K562 (cell line): ENCODE measurements around the gene MYL5. TPM values are rescaled to one million over a fixed set of nuclear protein-coding genes. Genes with fewer than 3 reads are reported as not detected.

Source experiments
- ATAC-seq: fragments of 200-7000 bp; cut with Tn5 transposase; 3 replicates; pipeline ENCODE4 v1.9.1; 2020; ENCODE audit warnings: moderate library complexity
- BruUV-seq: library from RNA; stranded (reverse); fragments of 400-500 nt; replicated peaks from 2 replicates; lab custom pipeline; 2021; lab: Mats Ljungman, UMichigan
- CTCF ChIA-PET: fragments of 300-600 bp; formaldehyde crosslinking; extraction: SDS; loops from one replicate; lab custom pipeline; 2021; ENCODE audit warnings: low intra/inter-chr PET ratio; lab: Yijun Ruan, JAX
- POLR2A ChIA-PET: fragments of 300-600, 350-650 bp; sonication (Branson Sonifier 250); formaldehyde crosslinking; extraction: SDS; loops from one replicate; lab custom pipeline; 2021; ENCODE audit warnings: antibody characterized with exemption, inconsistent platforms; lab: Yijun Ruan, JAX
- DNase-seq, 4 experiments: peaks; one replicate each; pipeline versions ENCODE4 v3.0.0 to v3.0.0-alpha.2; 2011 to 2018; ENCODE audit warnings: low spot score in 3 of 4, mixed read lengths in 3 of 4; ENCODE audit errors: extremely low read depth in 1 of 4
- FAIRE-seq: peaks from 2 replicates; lab custom pipeline; 2011; peaks lifted over from hg19 to GRCh38; lab: Jason Lieb, UNC
- H2AFZ ChIP-seq: 2 replicates; pipeline ENCODE4 v1.6.0; 2011; ENCODE audit warnings: low read depth, low read length, control low read depth, inconsistent platforms
- H3K27ac ChIP-seq: fragments of 200-600 bp; 3 replicates; pipeline ENCODE4 v1.8.0; 2011; ENCODE audit warnings: low read depth, mild to moderate bottlenecking, control low read depth, inconsistent platforms, low read length, moderate library complexity, mixed read lengths; ENCODE audit errors: extremely low read depth
- H3K27me3 ChIP-seq, 2 experiments: fragments of 300-600 bp in 1 of 2; 2 replicates in 1 of 2; 3 replicates in 1 of 2; pipeline versions ENCODE4 v1.6.0 to v1.8.0; 2011; ENCODE audit warnings: inconsistent platforms in 2 of 2, low read length in 2 of 2, mild to moderate bottlenecking in 1 of 2, mixed read lengths in 1 of 2, moderate library complexity in 1 of 2; ENCODE audit not compliant: control insufficient read depth in 2 of 2, insufficient read depth in 2 of 2
- H3K36me3 ChIP-seq: fragments of 300-600 bp; 3 replicates; pipeline ENCODE4 v1.8.0; 2011; ENCODE audit warnings: mild to moderate bottlenecking, low read length, inconsistent platforms; ENCODE audit not compliant: control insufficient read depth, insufficient read depth
- H3K4me1 ChIP-seq, 2 experiments: fragments of 200-600 bp in 1 of 2; replicated peaks in 1 of 2; 2 replicates in 1 of 2; 3 replicates in 1 of 2; pipeline versions ENCODE4 v1.5.1 to v1.8.0; 2011; ENCODE audit warnings: inconsistent platforms in 2 of 2, low read length in 2 of 2, mild to moderate bottlenecking in 1 of 2, mixed read lengths in 1 of 2, moderate library complexity in 1 of 2; ENCODE audit not compliant: control insufficient read depth in 2 of 2, insufficient read depth in 2 of 2
- H3K4me2 ChIP-seq: 2 replicates; pipeline ENCODE4 v1.6.1; 2011; ENCODE audit warnings: low read length, control low read depth, inconsistent platforms, mixed read lengths; ENCODE audit not compliant: insufficient read depth
- H3K4me3 ChIP-seq: fragments of 200-600 bp; sonication (generic), shearing (Covaris generic); 2 replicates; pipeline ENCODE4 v1.5.1; 2016; ENCODE audit warnings: control low read depth, inconsistent platforms
- H3K79me2 ChIP-seq: fragments of 200-600 bp; 3 replicates; pipeline ENCODE4 v1.8.0; 2011; ENCODE audit warnings: low read length, inconsistent platforms; ENCODE audit not compliant: control insufficient read depth, insufficient read depth
- H3K9ac ChIP-seq, 2 experiments: 2 replicates each; pipeline versions ENCODE4 v1.6.0 to v1.6.1; 2011; ENCODE audit warnings: low read depth in 2 of 2, low read length in 2 of 2, control low read depth in 1 of 2, inconsistent platforms in 1 of 2, mild to moderate bottlenecking in 1 of 2, mixed read lengths in 1 of 2; ENCODE audit not compliant: insufficient read depth in 1 of 2
- H3K9me1 ChIP-seq: one replicate; pipeline ENCODE4 v1.6.0; 2011; ENCODE audit warnings: inconsistent platforms, mild to moderate bottlenecking, low read length, moderate library complexity; ENCODE audit not compliant: control insufficient read depth, insufficient read depth
- H3K9me3 ChIP-seq: replicated peaks from 2 replicates; pipeline ENCODE4 v1.5.1; 2011; ENCODE audit warnings: low read depth, low read length, inconsistent platforms; ENCODE audit not compliant: control insufficient read depth, insufficient read depth
- H4K20me1 ChIP-seq: replicated peaks from 2 replicates; pipeline ENCODE4 v1.6.1; 2011; ENCODE audit warnings: low read length, inconsistent platforms, mixed read lengths; ENCODE audit not compliant: control insufficient read depth, insufficient read depth
- ARNT ChIP-seq, 2 experiments: fragments of 450-650 bp; IDR thresholded peaks; 2 replicates each; pipeline ENCODE4 v1.6.1; 2016; ENCODE audit warnings: mild to moderate bottlenecking in 1 of 2
- E2F3 ChIP-seq: fragments of 250-450 bp; sonication (Bioruptor Pico); IDR thresholded peaks from 2 replicates; pipeline ENCODE4 v1.4.0; 2020; ENCODE audit warnings: mild to moderate bottlenecking
- JUN ChIP-seq, 2 experiments: sonication (generic) in 1 of 2; formaldehyde crosslinking in 1 of 2; IDR thresholded peaks; 2 replicates each; pipeline versions ENCODE4 v1.6.1 to v1.8.0; 2012 to 2022; ENCODE audit warnings: borderline replicate concordance in 2 of 2, mild to moderate bottlenecking in 2 of 2, improper control_type of control experiment in 1 of 2, low read depth in 1 of 2, low read length in 1 of 2, missing genetic modification reagents in 1 of 2
- KDM2B ChIP-seq: fragments of 250-450 bp; sonication (Bioruptor Pico); IDR thresholded peaks from 2 replicates; pipeline ENCODE4 v1.8.0; 2021; ENCODE audit warnings: mild to moderate bottlenecking, moderate library complexity
- MAZ ChIP-seq, 2 experiments: fragments of 450-650 bp in 1 of 2; sonication (generic) in 1 of 2; formaldehyde crosslinking; IDR thresholded peaks in 1 of 2; conservative IDR thresholded peaks in 1 of 2; 2 replicates each; pipeline versions ENCODE4 v1.4.0 to v1.5.0; 2020; ENCODE audit warnings: mild to moderate bottlenecking in 1 of 2, missing genetic modification reagents in 1 of 2
- NFRKB ChIP-seq: fragments of 450-650 bp; IDR thresholded peaks from 2 replicates; pipeline ENCODE4 v1.6.1; 2016; ENCODE audit warnings: low read depth
- POLR2H ChIP-seq: IDR thresholded peaks from 2 replicates; pipeline ENCODE4 v1.6.1; 2016; ENCODE audit warnings: missing genetic modification characterization, low read depth, mild to moderate bottlenecking, control low read depth, missing compliant biosample characterization, moderate library complexity
- RBM39 ChIP-seq: fragments of 200-400 bp; formaldehyde crosslinking; optimal IDR thresholded peaks from 2 replicates; pipeline ENCODE3; 2018; ENCODE audit warnings: low read depth, low read length
- SMARCB1 ChIP-seq: IDR thresholded peaks from 2 replicates; pipeline ENCODE4 v1.6.1; 2011; ENCODE audit warnings: improper control_type of control experiment, low read depth; ENCODE audit not compliant: insufficient read length
- SOX6 ChIP-seq: fragments of 450-650 bp; IDR thresholded peaks from 2 replicates; pipeline ENCODE4 v1.6.1; 2014; ENCODE audit warnings: mild to moderate bottlenecking
- SUPT5H ChIP-seq: fragments of 450-650 bp; IDR thresholded peaks from 2 replicates; pipeline ENCODE4 v1.6.1; 2016
- TCF3 ChIP-seq: sonication (generic); formaldehyde crosslinking; IDR thresholded peaks from 2 replicates; pipeline ENCODE4 v1.4.0; 2020; ENCODE audit warnings: mild to moderate bottlenecking, missing genetic modification reagents
- TCF7L2 ChIP-seq: fragments of 150-350 bp; IDR thresholded peaks from 2 replicates; pipeline ENCODE4 v1.6.1; 2016; ENCODE audit warnings: low read depth, mild to moderate bottlenecking, low read length, moderate library complexity
- TOE1 ChIP-seq, 2 experiments: fragments of 450-650 bp in 1 of 2; sonication (generic) in 1 of 2; formaldehyde crosslinking in 1 of 2; IDR thresholded peaks; 2 replicates each; pipeline versions ENCODE4 v1.7.1 to v1.8.0; 2016 to 2022; ENCODE audit warnings: borderline replicate concordance in 2 of 2, mild to moderate bottlenecking in 2 of 2, antibody characterized with exemption in 1 of 2, inconsistent platforms in 1 of 2, low read depth in 1 of 2, missing genetic modification reagents in 1 of 2, moderate library complexity in 1 of 2
- ZNF347 ChIP-seq: fragments of 450-650 bp; formaldehyde crosslinking; IDR thresholded peaks from 2 replicates; pipeline ENCODE4 v1.4.0; 2020; ENCODE audit warnings: low read depth, mild to moderate bottlenecking, moderate library complexity
- ZNF384 ChIP-seq: IDR thresholded peaks from 2 replicates; pipeline ENCODE4 v1.6.1; 2012; ENCODE audit warnings: low read depth, low read length, improper control_type of control experiment
- ZNF589 ChIP-seq: fragments of 200-800 bp; sonication (Bioruptor generic); IDR thresholded peaks from 2 replicates; pipeline ENCODE4 v1.6.1; 2016; ENCODE audit warnings: low read depth, missing genetic modification characterization, missing compliant biosample characterization
- WGBS: fragments of 100-300 bp; shearing (Covaris generic); methylation state at CpG from one replicate; pipeline ENCODE4 v1.1.6; 2016; ENCODE audit warnings: low coverage, mixed read lengths; ENCODE audit not compliant: insufficient coverage; ENCODE audit errors: missing lambda C conversion rate; 5-methylcytosine and 5-hydroxymethylcytosine counted together
- in situ Hi-C: fragments of 300-500 bp; cut with MboI; formaldehyde crosslinking; loops from 4 replicates; pipeline ENCODE4 v1.15.0; 2018; ENCODE audit warnings: inconsistent platforms, mixed read lengths
- intact Hi-C: fragments of 100-400 bp; cut with micrococcal nuclease; formaldehyde crosslinking; loops from 2 replicates; pipeline ENCODE4 v1.14.2; 2022
- polyA plus RNA-seq, 8 experiments: library from polyadenylated mRNA; depleted of rRNA in 4 of 8; stranded (reverse) in 5 of 8; unstranded in 3 of 8; fragments of >200 nt; fragmentation: Nextera tagmentation in 2 of 8; fragmentation: Illumina TruSeq in 1 of 8; extraction: Ambion mirVana in 2 of 8; extraction: Trizol in 1 of 8; gene quantifications; 2 replicates each; pipeline versions ENCODE4 v1.2.1 to v1.2.3, GENCODE V29; 2011 to 2014; ENCODE audit warnings: inconsistent platforms in 1 of 8, missing spikeins in 1 of 8
- total RNA-seq, 7 experiments: library from RNA; depleted of rRNA in 6 of 7; stranded (reverse); fragments of >200 nt in 6 of 7; fragmentation: Illumina TruSeq in 2 of 7; extraction: Trizol in 2 of 7; gene quantifications; 2 replicates each; pipeline versions ENCODE4 v1.2.1 to v1.2.3, GENCODE V29; 2011 to 2021; ENCODE audit warnings: low replicate concordance in 1 of 7
- TF ChIP-seq, protein P1 (sequence below): fragments of 450-650 bp; IDR thresholded peaks from 2 replicates; pipeline ENCODE4 v1.6.1; 2016; ENCODE audit warnings: missing biosample characterization, missing genetic modification characterization
- TF ChIP-seq, protein P2 (sequence below): sonication (generic); formaldehyde crosslinking; IDR thresholded peaks from 2 replicates; pipeline ENCODE4 v1.8.1; 2023; ENCODE audit warnings: missing genetic modification reagents, mild to moderate bottlenecking, borderline replicate concordance

MYL5 gene
- total and polyA plus RNA-seq, 9 of the 15 experiments (the other 6 are each of a cell fraction or from before 2014, with no cell fraction given) = 1.4 to 10.0 (median 4.1) TPM

DNA sequence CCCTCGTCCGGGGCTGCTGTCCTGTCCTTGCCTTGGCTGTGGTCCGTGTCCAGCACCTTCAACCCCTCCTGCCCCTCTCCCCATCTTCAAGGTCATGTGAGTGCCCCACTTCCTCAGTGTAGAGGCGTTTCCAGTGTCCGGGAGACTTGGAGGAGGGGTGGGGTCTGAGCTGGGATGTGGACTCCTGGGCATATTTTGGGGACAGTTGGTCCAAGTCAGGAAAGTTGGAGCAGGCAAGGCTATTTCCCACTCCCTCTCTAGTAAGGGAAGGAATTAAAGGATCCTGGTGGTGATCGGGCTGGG, 34.2 kb downstream of the MYL5 start:
- Histone ChIP-seq H3K9ac (peak overlapping the region in 1 of 2 experiments; percentile 73; a peak in 2 of 4 replicates), H3K27me3 (no peaks in the 10 kb centered on the region), H3K9me1 (peaks cover 4% of the 10 kb centered on the region), H2AFZ (no peak overlapping the region), H3K9me3 (no peaks in the 10 kb centered on the region), H4K20me1 (no peaks in the 10 kb centered on the region), H3K4me2 (no peak overlapping the region), H3K4me1 (peaks cover 7 to 60% of the 10 kb centered on the region in 2 experiments; a peak in 4 of 5 replicates), H3K36me3 (peaks cover 21% of the 10 kb centered on the region; the same call in 2 of the 3 replicates), H3K27ac (no peak overlapping the region), H3K79me2 (peaks cover 70% of the 10 kb centered on the region), H3K4me3 (no peak overlapping the region)
- CTCF ChIA-PET = no interaction called here
- DNase-seq (no peak), FAIRE-seq (no peak), ATAC-seq (no peak)
- no TSS peak for BruUV-seq
- POLR2A ChIA-PET = no interaction called here
- WGBS = 95% methylated on average over 5 of the region's 6 CpGs
- in situ Hi-C loops (no loop called here), intact Hi-C loops (no loop called here)
- no peak for TF ChIP-seq TCF3
- TF ChIP-seq RBM39 = no peak
- TF ChIP-seq, protein P1, sequence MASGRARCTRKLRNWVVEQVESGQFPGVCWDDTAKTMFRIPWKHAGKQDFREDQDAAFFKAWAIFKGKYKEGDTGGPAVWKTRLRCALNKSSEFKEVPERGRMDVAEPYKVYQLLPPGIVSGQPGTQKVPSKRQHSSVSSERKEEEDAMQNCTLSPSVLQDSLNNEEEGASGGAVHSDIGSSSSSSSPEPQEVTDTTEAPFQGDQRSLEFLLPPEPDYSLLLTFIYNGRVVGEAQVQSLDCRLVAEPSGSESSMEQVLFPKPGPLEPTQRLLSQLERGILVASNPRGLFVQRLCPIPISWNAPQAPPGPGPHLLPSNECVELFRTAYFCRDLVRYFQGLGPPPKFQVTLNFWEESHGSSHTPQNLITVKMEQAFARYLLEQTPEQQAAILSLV (tag) = no peak
- no peak for TF ChIP-seq MAZ (CRISPR knock-in tag; conservative IDR thresholded peaks at IDR 0.05 in 1 of 2, IDR thresholded peaks at IDR 0.05 in 1 of 2)
- TF ChIP-seq SOX6 = no peak
- TF ChIP-seq SUPT5H = no peak
- no peak for TF ChIP-seq E2F3
- no peak for TF ChIP-seq ARNT (IDR thresholded peaks at IDR 0.05)
- no peak for TF ChIP-seq ZNF384
- no peak for TF ChIP-seq ZNF347 (CRISPR knock-in tag)
- no peak for TF ChIP-seq KDM2B
- no peak for TF ChIP-seq TCF7L2
- TF ChIP-seq TOE1 (IDR thresholded peaks at IDR 0.05; ENCODE audit: borderline replicate concordance) = no peak
- TF ChIP-seq TOE1 (CRISPR knock-in tag; IDR thresholded peaks at IDR 0.05; ENCODE audit: borderline replicate concordance, low read depth) = no peak
- TF ChIP-seq, protein P2, sequence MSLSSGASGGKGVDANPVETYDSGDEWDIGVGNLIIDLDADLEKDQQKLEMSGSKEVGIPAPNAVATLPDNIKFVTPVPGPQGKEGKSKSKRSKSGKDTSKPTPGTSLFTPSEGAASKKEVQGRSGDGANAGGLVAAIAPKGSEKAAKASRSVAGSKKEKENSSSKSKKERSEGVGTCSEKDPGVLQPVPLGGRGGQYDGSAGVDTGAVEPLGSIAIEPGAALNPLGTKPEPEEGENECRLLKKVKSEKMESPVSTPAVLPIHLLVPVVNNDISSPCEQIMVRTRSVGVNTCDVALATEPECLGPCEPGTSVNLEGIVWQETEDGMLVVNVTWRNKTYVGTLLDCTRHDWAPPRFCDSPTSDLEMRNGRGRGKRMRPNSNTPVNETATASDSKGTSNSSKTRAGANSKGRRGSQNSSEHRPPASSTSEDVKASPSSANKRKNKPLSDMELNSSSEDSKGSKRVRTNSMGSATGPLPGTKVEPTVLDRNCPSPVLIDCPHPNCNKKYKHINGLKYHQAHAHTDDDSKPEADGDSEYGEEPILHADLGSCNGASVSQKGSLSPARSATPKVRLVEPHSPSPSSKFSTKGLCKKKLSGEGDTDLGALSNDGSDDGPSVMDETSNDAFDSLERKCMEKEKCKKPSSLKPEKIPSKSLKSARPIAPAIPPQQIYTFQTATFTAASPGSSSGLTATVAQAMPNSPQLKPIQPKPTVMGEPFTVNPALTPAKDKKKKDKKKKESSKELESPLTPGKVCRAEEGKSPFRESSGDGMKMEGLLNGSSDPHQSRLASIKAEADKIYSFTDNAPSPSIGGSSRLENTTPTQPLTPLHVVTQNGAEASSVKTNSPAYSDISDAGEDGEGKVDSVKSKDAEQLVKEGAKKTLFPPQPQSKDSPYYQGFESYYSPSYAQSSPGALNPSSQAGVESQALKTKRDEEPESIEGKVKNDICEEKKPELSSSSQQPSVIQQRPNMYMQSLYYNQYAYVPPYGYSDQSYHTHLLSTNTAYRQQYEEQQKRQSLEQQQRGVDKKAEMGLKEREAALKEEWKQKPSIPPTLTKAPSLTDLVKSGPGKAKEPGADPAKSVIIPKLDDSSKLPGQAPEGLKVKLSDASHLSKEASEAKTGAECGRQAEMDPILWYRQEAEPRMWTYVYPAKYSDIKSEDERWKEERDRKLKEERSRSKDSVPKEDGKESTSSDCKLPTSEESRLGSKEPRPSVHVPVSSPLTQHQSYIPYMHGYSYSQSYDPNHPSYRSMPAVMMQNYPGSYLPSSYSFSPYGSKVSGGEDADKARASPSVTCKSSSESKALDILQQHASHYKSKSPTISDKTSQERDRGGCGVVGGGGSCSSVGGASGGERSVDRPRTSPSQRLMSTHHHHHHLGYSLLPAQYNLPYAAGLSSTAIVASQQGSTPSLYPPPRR (CRISPR knock-in tag) = no peak
- no peak for TF ChIP-seq SMARCB1
- no peak for TF ChIP-seq JUN (IDR thresholded peaks at IDR 0.05; ENCODE audit: borderline replicate concordance, low read depth, low read length)
- no peak for TF ChIP-seq JUN (CRISPR knock-in tag; IDR thresholded peaks at IDR 0.05; ENCODE audit: borderline replicate concordance)
- no peak for TF ChIP-seq ZNF589 (CRISPR knock-in tag)
- no peak for TF ChIP-seq NFRKB
- no peak for TF ChIP-seq POLR2H
